T-helper 1 cell treated with Interleukin-12 subunit alpha and Interleukin-12 subunit beta and Interleukin-4 antibody, amounts not matched to agents 30 μg/mL and 1 μg/mL, for 36 hours (primary cell): ENCODE data around the gene SP7.
A peak's percentile ranks its signal among the peaks of the same experiment; 100 is the strongest.
"Not testable (repeated sequence)": the region's sequence is repeated elsewhere in the genome, so short reads cannot be mapped to it uniquely, and the experiment has no call there.

Experiments
- H3K27ac Mint-ChIP-seq: one replicate; pipeline ENCODE4 v1.8.0; 2021; ENCODE audit warnings: mild to moderate bottlenecking, mixed read lengths
- H3K27me3 Mint-ChIP-seq: one replicate; pipeline ENCODE4 v1.8.0; 2021; ENCODE audit warnings: low read depth, mixed read lengths
- H3K36me3 Mint-ChIP-seq: one replicate; pipeline ENCODE4 v1.8.0; 2021; ENCODE audit warnings: low read depth, mixed read lengths
- H3K4me1 Mint-ChIP-seq: one replicate; pipeline ENCODE4 v1.8.0; 2021; ENCODE audit warnings: low read depth, mixed read lengths
- H3K4me3 Mint-ChIP-seq: one replicate; pipeline ENCODE4 v1.8.0; 2021; ENCODE audit warnings: mild to moderate bottlenecking, moderate library complexity, mixed read lengths
- H3K9me3 Mint-ChIP-seq: one replicate; pipeline ENCODE4 v1.8.0; 2021; ENCODE audit warnings: mixed read lengths

Gene SP7

DNA sequence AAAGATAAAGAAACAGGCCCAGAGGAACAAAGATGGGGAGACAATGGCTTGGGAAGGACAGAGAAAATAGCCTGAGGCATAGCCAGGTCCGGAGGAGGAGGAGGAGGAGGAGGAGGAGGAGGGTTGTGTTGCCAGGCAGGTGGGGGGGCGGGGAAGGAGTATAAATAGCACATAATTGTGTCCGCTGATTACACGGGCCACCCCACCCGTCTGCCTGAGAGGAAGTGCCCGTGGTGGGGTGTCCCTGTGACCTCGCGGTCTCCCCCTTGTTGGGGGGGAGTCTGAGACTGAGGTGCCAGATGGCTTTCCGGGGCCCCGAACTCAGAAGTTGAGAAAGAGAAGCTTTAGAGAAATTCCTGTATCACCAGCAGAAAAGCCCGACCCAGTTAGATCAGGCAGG lies 1.9 kb upstream of the SP7 start:
- H3K27me3 Mint-ChIP-seq = peaks cover 62% of the 10 kb centered on the region
- H3K9me3 Mint-ChIP-seq = no peaks in the 10 kb centered on the region
- H3K4me3 Mint-ChIP-seq = peak overlapping the region; percentile 2
- H3K27ac Mint-ChIP-seq = no peak overlapping the region
- peaks cover 9% of the 10 kb centered on the region for H3K4me1 Mint-ChIP-seq
- no peaks in the 10 kb centered on the region for H3K36me3 Mint-ChIP-seq

DNA sequence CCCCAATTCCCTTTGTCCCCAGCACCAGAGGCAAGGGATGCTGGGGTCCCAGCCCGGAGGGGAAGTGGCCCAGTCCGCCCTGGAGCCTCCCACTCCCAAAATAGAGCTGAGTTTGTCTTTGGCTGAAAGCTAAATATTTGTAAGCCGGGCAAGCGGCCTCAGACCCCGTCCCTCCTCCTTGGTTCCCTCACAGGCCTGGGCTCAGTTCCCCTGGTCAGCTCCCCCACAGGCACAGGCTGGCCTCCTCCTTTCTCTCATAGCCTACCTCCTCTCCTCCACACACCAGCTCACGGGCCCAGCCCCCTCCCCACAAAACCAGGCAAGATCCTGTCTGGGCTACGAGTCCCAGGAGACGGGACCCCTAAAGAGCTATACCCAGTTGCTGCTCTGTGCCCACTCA lies 1.3 kb downstream of the SP7 start:
- Mint-ChIP-seq H3K27ac (no peak overlapping the region), H3K36me3 (no peaks in the 10 kb centered on the region), H3K9me3 (no peaks in the 10 kb centered on the region), H3K4me3 (no peak overlapping the region), H3K4me1 (peaks cover 9% of the 10 kb centered on the region), H3K27me3 (peaks cover 59% of the 10 kb centered on the region)

DNA sequence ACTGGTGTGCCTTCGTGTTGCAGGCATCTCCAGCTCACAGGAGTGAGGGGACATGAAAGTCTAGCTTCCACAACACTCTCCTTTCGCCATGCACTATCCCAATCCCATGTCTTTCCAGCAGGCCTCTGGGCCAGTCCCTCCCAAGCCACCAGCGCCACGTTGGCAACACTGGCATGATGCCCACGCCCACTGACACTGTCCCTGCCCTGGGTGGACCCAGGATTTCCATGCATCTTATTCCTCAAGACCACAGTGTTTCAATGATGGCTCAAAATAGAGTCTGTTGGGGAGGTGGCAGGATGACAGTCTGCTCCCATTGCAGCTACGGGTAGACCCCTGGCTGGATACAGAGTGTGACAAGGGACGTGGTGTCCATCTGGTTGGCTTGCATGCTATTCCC lies 2.3 kb downstream of the SP7 start:
- H3K4me3 Mint-ChIP-seq = no peak overlapping the region
- H3K4me1 Mint-ChIP-seq = peaks cover 9% of the 10 kb centered on the region
- H3K27me3 Mint-ChIP-seq = peaks cover 57% of the 10 kb centered on the region
- H3K9me3 Mint-ChIP-seq = no peaks in the 10 kb centered on the region
- no peak overlapping the region for H3K27ac Mint-ChIP-seq
- H3K36me3 Mint-ChIP-seq = no peaks in the 10 kb centered on the region

DNA sequence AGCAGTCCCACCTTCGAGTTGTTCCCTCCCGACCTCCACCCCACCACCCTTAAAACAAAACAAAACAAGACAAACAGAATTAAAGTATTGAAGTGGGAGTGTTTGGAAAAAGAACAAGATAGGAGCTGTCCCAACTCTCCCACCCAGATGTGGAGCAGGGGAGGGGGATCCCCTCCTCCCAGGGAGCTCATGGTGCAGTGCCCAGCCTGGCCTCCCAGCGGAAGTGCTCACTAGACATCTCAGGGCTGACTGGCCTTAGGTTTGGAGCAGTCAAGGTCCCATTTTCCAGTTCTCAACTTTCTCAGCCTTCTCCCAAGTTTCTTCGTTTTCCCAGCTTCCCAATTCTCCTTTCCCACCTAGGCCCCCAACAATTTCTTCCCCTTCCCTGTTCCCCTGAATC lies 2.9 kb downstream of the SP7 start:
- Mint-ChIP-seq H3K4me3 (no peak overlapping the region), H3K27ac (no peak overlapping the region), H3K4me1 (peaks cover 8% of the 10 kb centered on the region), H3K36me3 (no peaks in the 10 kb centered on the region), H3K27me3 (peaks cover 54% of the 10 kb centered on the region), H3K9me3 (no peaks in the 10 kb centered on the region)

GRCh38 chr12:53332744-53333143 lies 3.4 kb downstream of the SP7 start:
- peaks cover 50% of the 10 kb centered on the region for H3K27me3 Mint-ChIP-seq
- H3K4me3 Mint-ChIP-seq = no peak overlapping the region
- no peak overlapping the region for H3K27ac Mint-ChIP-seq

DNA sequence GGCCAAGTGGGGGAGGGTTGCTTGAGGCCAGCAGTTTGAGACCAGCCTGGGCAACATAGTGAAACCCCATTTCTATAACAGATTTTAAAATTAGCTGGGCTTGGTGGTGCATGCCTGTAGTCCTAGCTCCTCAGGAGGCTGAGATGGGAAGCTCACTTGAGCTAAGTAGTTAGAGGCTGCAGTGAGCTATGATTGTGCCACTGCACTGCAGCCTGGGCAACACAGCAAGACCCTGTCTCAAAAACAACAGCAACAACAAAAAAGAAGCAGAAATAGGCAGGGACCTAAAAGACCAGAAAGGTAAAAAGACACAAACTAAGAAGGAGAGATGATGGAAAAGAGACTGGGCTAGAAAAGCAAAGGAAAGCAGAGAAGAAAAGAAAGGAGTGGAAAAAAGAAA lies 3.8 kb downstream of the SP7 start:
- not testable (repeated sequence) for H3K27ac Mint-ChIP-seq

More at GRCh38 chr12:53332744-53333143, 3.4 kb downstream of the SP7 start:
- H3K9me3 Mint-ChIP-seq = no peaks in the 10 kb centered on the region
- H3K36me3 Mint-ChIP-seq = no peaks in the 10 kb centered on the region
- peaks cover 4% of the 10 kb centered on the region for H3K4me1 Mint-ChIP-seq

GRCh38 chr12:53330671-53331070 lies 5.5 kb downstream of the SP7 start:
- Mint-ChIP-seq H3K27me3 (peaks cover 38% of the 10 kb centered on the region), H3K4me3 (no peak overlapping the region), H3K4me1 (no peaks in the 10 kb centered on the region), H3K36me3 (no peaks in the 10 kb centered on the region), H3K9me3 (no peaks in the 10 kb centered on the region), H3K27ac (no peak overlapping the region)

More for the DNA sequence above, 3.8 kb downstream of the SP7 start:
- not testable (repeated sequence) for H3K4me3 Mint-ChIP-seq, H3K36me3 Mint-ChIP-seq, H3K9me3 Mint-ChIP-seq, H3K4me1 Mint-ChIP-seq
- H3K27me3 Mint-ChIP-seq = peaks cover 51% of the 10 kb centered on the region

GRCh38 chr12:53328043-53328435 lies 8.1 kb downstream of the SP7 start:
- no peak overlapping the region for H3K27ac Mint-ChIP-seq

GRCh38 chr12:53327435-53328042 lies 8.6 kb downstream of the SP7 start:
- no peak overlapping the region for H3K27ac Mint-ChIP-seq
- H3K27me3 Mint-ChIP-seq = peaks cover 18% of the 10 kb centered on the region
- H3K36me3 Mint-ChIP-seq = no peaks in the 10 kb centered on the region
- H3K9me3 Mint-ChIP-seq = no peaks in the 10 kb centered on the region
- peaks cover 13% of the 10 kb centered on the region for H3K4me1 Mint-ChIP-seq
- no peak overlapping the region for H3K4me3 Mint-ChIP-seq

More at GRCh38 chr12:53328043-53328435, 8.1 kb downstream of the SP7 start:
- H3K36me3 Mint-ChIP-seq = no peaks in the 10 kb centered on the region
- H3K4me1 Mint-ChIP-seq = peaks cover 10% of the 10 kb centered on the region
- no peaks in the 10 kb centered on the region for H3K9me3 Mint-ChIP-seq
- no peak overlapping the region for H3K4me3 Mint-ChIP-seq
- H3K27me3 Mint-ChIP-seq = peaks cover 18% of the 10 kb centered on the region

DNA sequence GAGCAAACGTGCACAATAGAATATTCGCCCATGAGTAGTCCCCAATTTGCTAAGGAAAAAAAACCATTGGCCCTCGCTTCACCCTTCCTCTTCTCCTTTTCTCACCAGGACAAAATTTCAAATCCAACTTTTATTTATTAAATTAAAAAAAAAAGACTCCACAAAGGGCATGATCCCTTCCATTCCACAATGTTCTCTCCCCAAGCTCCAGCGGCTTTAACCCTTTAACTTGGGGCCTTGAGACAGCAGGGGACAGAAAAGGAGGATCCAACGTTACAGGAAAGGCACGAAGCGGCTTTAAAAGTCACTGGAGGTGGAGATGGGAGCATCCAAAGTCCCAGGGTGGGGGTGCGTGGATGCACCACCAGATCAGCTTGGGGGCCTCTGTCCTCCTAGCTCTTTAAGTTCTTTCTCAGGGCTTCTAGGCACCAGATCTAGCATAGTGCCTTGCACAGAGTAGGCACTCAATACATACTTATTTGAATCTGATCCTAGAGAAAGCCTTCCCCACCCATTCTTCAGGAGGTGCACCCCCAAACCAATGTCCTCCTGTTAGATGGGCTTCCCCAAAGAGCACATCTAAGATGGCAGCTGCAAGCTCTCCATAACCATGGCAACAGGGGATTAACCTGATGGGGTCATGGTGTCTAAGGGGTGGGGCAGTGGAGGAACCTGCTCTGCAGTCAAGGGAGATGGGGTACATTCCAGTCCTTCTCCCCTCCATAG lies 9.5 kb downstream of the SP7 start:
- H3K27ac Mint-ChIP-seq = no peak overlapping the region
- H3K9me3 Mint-ChIP-seq = no peaks in the 10 kb centered on the region
- peak overlapping the region; percentile 61 for H3K4me3 Mint-ChIP-seq
- peaks cover 9% of the 10 kb centered on the region for H3K27me3 Mint-ChIP-seq
- H3K36me3 Mint-ChIP-seq = no peaks in the 10 kb centered on the region
- H3K4me1 Mint-ChIP-seq = peaks cover 16% of the 10 kb centered on the region

GRCh38 chr12:53325511-53326061 lies 10.6 kb downstream of the SP7 start:
- H3K27ac Mint-ChIP-seq = peak overlapping the region; percentile 24
- H3K36me3 Mint-ChIP-seq = peaks cover 2% of the 10 kb centered on the region
- peaks cover 22% of the 10 kb centered on the region for H3K4me1 Mint-ChIP-seq
- H3K4me3 Mint-ChIP-seq = peak overlapping the region; percentile 43
- no peaks in the 10 kb centered on the region for H3K9me3 Mint-ChIP-seq
- H3K27me3 Mint-ChIP-seq = peaks cover 8% of the 10 kb centered on the region

DNA sequence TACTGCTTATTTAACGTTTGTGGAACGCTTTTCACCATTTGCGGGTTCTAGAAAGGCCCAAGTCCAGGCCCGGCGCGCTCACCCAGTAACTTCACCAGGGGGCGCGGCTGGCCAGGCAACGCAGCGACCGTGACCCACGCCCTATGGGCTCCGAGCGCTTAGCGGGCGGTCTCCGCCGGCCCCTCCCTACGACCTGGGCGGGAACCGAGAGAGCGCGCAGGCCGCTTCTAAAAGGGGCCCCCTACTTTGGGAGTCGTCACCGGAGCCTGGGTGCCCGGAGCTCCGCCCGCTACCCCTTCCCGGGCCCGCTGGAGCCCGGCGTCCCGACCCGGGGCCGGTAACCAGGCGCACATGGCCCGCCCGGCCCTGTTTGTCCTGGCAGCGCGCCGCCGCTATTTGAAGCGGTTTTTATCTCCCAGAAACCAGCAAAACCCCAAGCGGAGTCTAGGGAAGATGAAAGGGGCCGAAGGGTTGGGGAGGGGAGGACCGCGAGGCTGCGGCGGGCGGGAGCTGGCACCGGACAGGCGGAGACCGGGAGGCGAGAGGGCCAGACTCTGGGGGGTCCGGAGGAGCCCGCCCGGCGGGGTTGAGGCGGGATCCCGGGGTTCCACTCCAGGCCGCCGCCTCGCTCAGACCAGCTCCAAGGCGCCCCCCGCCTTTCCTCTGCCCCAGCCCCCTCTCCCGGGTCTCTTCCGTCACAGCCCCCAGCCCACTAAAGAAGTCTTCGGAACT lies 11.2 kb downstream of the SP7 start:
- Mint-ChIP-seq H3K4me3 (peak overlapping the region; percentile 87), H3K4me1 (peaks cover 27% of the 10 kb centered on the region), H3K27me3 (peaks cover 8% of the 10 kb centered on the region), H3K27ac (peak overlapping the region; percentile 97), H3K9me3 (no peaks in the 10 kb centered on the region), H3K36me3 (peaks cover 2% of the 10 kb centered on the region)

GRCh38 chr12:53324113-53324778 lies 11.9 kb downstream of the SP7 start:
- H3K27me3 Mint-ChIP-seq = peaks cover 8% of the 10 kb centered on the region
- H3K4me3 Mint-ChIP-seq = peak overlapping the region; percentile 87
- H3K9me3 Mint-ChIP-seq = no peaks in the 10 kb centered on the region
- H3K36me3 Mint-ChIP-seq = peaks cover 4% of the 10 kb centered on the region
- peak overlapping the region; percentile 97 for H3K27ac Mint-ChIP-seq
- H3K4me1 Mint-ChIP-seq = peaks cover 28% of the 10 kb centered on the region
